PFSK-1 (cell line): ENCODE measurements around the gene FABP3.

Experiments
- FOXP2 ChIP-seq: optimal IDR thresholded peaks from 2 replicates; pipeline ENCODE3; 2011; ENCODE audit warnings: borderline replicate concordance, control low read depth, inconsistent platforms; ENCODE audit not compliant: insufficient read depth; ENCODE audit errors: extremely low read length, extremely low read depth
- POLR2AphosphoS5 ChIP-seq: IDR thresholded peaks from 2 replicates; pipeline ENCODE4 v1.6.1; 2012; ENCODE audit warnings: low read depth, mild to moderate bottlenecking, control low read depth, low read length, moderate library complexity
- TAF1 ChIP-seq: IDR thresholded peaks from 2 replicates; pipeline ENCODE4 v1.6.1; 2012; ENCODE audit warnings: low read length, control low read depth, borderline replicate concordance; ENCODE audit not compliant: insufficient read depth

DNA sequence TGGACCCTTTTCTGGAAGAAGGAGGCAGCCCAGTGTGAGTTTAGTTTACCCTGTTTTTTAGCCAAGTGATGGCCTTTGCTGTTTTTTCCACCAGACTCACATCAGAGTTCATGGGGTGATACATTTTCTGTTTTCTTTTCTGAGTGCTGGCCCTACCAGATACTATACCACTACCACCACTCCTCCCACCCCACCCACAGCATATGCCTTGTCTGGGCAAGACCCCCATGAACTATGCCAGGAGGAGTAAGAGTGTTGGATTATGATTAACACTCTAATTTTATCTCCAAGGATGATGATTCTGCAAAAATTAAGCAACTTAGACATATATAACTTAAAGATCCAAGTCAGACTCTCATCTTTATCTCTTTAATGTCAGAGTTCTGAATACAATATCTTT, 26.1 kb downstream of the FABP3 start:
- no peak for TF ChIP-seq POLR2AphosphoS5
- no peak for TF ChIP-seq FOXP2
- TF ChIP-seq TAF1, result no peak
